NCI-H748 (cell line): ENCODE measurements around the gene DPYSL5.
A peak's percentile ranks its signal among the peaks of the same experiment; 100 is the strongest.

Source experiments
- DNase-seq: peaks from one replicate; lab custom pipeline; 2025; ENCODE audit not compliant: unreplicated experiment; lab: John Stamatoyannopoulos, UW

The DPYSL5 gene

DNA sequence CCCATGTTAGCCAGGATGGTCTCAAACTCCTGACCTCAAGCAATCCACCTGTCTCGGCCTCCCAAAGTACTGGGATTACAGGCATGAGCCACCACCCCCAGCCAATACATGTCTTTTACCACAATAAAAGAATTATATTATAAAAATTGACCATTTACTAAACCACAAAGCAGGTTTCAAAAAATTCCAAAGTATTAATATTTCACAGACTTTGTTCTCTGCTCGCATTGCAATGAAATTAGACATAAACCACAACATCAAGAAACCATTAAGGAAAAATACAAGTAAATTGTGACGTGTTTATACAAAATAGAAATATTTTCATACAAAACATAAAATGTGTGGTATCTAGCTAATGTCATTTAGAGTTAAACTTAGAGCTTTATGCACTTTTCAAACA, 109.1 kb downstream of the DPYSL5 start:
- no peak for DNase-seq

- DNase-seq, result no peak
Observed at GRCh38 chr2:26957534-26957933, 109.6 kb downstream of the DPYSL5 start.

DNA sequence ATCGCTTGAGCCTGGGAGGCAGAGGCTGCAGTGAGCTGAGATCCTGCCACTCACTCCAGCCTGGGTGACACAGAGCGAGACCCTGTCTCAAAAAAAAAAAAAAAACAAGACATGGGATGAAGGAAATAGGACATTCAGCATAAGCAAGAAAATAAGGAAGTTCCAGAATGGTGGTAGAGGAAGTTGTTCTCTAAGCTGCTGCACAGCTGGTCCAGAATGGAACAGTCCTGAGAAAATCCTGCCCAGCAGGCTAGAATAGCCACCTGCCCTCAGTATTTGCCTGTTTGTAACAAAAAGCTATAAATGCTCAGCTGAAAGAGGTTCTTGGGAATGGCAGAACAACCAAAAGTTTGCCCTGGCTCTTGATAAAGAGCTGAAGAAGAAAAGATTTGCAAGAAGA, 111.4 kb downstream of the DPYSL5 start:
- DNase-seq, result no peak

- DNase-seq, result no peak
Observed at GRCh38 chr2:26964446-26965130, 116.7 kb downstream of the DPYSL5 start.

- DNase-seq, result no peak
Observed at GRCh38 chr2:26968001-26968400, 120.1 kb downstream of the DPYSL5 start.

- DNase-seq, result no peak
Observed at GRCh38 chr2:26969077-26969844, 121.3 kb downstream of the DPYSL5 start.

DNA sequence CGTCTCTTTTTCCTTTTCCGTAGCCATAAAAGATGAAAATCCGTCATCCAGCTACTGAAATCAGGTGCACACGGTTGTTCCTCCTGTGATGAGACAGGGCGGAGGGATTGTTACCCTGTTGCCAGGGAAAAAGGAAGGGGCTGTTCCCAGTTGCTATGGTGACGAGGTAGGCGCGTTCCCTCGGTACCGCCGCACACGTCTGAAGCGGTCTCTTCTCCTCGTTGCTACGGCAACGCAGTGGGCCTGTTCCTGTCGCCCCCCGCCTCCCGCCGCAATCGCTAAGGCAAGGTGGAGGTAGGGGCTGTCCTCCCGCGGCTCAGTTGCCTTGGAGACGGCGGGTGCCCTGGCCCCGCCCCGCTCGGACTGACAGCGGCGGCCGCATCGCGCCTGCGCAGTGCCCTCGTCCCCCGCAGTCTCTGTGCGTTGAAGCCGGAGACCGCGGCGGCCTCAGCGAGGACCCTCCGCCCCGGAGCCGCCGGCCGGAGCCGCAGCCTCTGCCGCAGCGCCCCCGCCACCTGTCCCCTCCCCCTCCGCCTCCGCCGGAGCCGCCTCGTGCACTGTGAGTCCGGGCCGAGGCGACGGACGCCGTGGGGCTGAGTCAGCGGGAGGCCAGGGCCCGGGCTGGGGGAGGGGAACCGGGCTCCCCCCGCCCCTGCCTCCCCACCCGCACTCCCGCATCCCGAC, 122.5 kb downstream of the DPYSL5 start, which contains the start of gene MAPRE3:
Gene MAPRE3 (plus strand): TSS at position 394 of the 684 bp plus-strand sequence. CDS start 51,582 bp downstream, outside the sequence.
- peak; percentile 100 for DNase-seq

GRCh38 chr2:26970928-26971627, 123.1 kb downstream of the DPYSL5 start:
- peak; percentile 51 for DNase-seq

GRCh38 chr2:26971911-26972786, 124.2 kb downstream of the DPYSL5 start:
- no peak for DNase-seq

DNA sequence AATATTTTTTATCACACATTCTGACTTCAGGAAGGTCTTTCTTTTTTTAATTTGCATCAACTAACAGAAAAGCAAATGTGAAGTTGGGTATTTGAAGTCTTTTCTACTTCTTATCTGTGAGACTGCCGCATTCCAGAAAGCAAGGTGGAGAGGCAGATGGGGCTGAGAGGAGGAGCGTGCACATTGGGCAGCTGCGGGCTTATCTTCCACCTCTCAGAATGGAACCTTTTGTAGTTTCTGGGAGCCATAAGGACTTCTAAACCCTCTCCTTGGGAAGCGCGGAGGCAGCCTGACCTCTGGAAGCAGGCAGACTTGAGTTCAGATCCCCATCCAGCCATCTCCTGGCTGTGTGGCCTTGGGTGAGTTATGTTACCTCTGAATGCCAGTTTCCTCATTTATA, 126.4 kb downstream of the DPYSL5 start:
- DNase-seq, result no peak

- no peak for DNase-seq
Observed at GRCh38 chr2:26975102-26975501, 127.2 kb downstream of the DPYSL5 start.

DNA sequence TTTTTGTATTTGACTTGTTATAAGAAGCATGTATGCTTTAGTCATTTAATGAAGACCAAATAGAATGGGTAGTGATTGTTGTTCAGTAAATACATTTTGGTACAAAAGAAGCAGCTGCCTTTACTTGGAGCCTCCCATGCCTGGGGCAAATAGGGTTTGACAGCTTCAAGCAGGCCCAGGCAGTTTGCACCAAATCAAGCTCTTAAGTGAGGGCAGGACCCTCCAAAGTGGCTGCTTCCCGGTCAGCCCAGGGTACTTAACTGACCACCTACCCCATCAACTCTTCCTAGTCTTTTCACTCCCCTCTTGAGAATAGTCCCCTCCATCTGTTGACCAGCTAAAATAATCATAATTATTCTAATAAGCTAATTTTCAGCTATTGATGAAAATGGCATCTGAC, 127.7 kb downstream of the DPYSL5 start:
- no peak for DNase-seq

DNA sequence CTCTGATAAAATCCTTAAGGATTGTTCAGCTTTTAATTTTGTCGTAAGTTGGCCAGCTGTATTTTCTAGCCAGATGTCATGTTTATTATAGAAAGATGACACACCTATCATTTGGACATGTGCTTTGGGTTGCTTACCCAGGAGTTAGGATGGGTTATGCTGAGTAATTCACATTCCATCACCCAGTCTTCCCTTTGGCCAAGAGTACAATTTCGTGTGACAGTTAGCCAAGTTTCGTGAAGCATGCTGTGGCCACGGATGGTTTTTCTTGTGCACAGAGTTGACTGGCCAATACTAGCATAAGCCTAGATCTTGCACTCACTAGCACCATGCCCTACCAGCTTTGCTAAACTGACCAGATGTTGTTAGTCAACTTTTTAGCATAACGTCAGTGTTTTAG, 128.3 kb downstream of the DPYSL5 start:
- no peak for DNase-seq

GRCh38 chr2:26977012-26977411, 129.1 kb downstream of the DPYSL5 start:
- DNase-seq, result no peak

GRCh38 chr2:26978061-26978596, 130.2 kb downstream of the DPYSL5 start:
- DNase-seq, result peak; percentile 65

- no peak for DNase-seq
Observed at GRCh38 chr2:26979741-26980140, 131.8 kb downstream of the DPYSL5 start.

DNA sequence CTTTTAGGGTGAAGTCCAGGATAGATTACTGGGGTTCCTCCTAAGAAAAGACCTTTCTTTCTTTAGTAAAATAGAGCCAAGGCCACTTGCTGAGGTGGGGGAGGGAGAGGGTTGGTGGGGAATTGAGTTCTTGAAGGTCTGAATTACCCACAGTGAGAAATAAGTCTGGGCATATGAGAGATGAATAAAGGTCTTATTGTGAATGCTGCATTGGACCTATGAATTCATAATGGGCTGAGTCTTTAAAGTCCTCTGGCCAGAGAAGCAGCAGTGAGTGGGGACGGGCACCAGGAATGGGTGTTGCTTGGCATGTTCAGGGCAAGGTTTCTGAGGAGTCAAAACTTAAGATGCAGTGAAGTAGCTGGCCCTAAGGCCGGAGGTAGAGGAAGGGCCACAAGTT, 133.0 kb downstream of the DPYSL5 start:
- DNase-seq, result no peak

DNA sequence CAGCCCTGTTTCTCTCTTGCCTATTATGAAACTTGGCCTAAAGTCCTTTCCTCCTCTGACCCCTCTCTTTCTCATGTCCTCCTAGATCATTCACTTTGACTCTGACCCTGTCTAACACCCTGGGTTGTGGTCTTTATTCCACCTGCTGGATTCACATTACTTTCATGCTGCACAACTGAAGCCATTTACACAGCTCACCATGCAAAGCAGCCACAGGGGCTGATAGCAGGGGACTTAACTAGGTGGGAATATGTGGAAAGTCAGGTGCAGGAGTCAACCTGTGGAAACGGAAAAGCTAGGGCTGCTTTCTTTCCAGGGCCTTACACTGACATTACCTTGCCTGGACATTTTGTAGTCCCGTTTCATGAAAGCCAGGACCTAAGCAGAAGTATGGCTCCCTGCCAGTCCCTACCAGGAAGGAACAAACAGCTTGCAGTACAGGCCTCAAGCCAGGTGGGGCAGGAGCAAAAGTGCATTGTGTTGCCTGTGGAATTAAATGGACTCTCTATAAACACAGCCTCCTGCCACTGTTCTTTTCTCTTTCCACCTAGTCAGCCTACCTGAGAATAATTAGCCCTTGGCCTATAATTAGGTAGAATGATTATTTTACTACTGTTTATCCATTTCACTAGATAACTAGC, 134.3 kb downstream of the DPYSL5 start:
- peak; percentile 97 for DNase-seq

DNA sequence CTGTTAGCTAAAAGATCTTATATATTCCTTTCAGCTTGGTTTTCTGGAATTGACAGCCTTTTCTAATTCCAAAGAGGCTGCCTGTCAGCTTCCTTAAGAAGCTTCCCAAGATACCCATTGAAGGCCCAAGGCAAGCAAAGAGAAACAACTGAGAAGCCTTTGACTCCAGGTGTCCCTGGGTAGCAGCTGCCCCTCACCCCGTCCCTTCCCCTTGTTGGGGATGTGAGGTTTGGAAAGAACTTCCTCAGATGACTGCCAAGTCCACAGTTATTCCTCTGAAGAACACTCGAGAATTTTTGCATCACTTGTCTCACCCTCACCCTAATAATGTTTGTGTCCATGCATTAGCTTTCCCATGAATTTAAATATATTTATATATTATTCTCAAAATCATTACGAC, 135.8 kb downstream of the DPYSL5 start:
- no peak for DNase-seq

DNA sequence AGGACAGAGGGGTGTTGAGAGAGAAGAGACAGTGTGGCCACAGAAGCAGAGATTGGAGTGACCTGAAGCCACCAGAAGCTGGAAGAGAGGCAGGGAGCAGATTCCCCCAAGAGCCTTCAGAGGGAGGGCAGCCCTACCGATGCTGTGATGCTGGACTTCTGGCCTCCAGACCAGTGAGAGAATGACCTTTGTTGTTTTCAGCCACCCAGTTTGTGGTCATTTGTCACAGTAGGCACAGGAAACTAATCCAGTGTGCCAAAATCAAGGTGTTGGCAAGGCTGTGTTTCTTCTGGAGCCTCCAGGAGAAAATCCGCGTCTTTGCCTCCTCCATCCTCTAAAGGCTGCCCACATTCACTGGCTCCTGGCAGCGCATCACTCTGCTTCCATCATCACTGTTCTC, 137.9 kb downstream of the DPYSL5 start:
- DNase-seq, result no peak
